Activated naive CD8-positive, alpha-beta T cell treated with anti-CD3 and anti-CD28 coated beads, Interleukin-2, amount 50 U/mL, for 24 hours (primary cell): Measurements from ENCODE around the gene TRAF5.
"Not testable (repeated sequence)": the region's sequence is repeated elsewhere in the genome, so short reads cannot be mapped to it uniquely, and the experiment has no call there.

Source experiments
- ATAC-seq: fragments of 150-1000 bp; cut with Tn5 transposase; one replicate; pipeline ENCODE4 v1.10.0; 2021
- DNase-seq: peaks from one replicate; pipeline ENCODE4 v3.0.0; 2021
- H3K27ac Mint-ChIP-seq: one replicate; pipeline ENCODE4 v1.8.0; 2021; ENCODE audit warnings: mild to moderate bottlenecking, mixed read lengths
- H3K27me3 Mint-ChIP-seq: one replicate; pipeline ENCODE4 v1.8.0; 2021; ENCODE audit warnings: mixed read lengths
- H3K36me3 Mint-ChIP-seq: one replicate; pipeline ENCODE4 v1.8.0; 2021; ENCODE audit warnings: low read depth, mixed read lengths
- H3K4me1 Mint-ChIP-seq: one replicate; pipeline ENCODE4 v1.8.0; 2021; ENCODE audit warnings: mixed read lengths
- H3K4me3 Mint-ChIP-seq: one replicate; pipeline ENCODE4 v1.8.0; 2021; ENCODE audit warnings: mild to moderate bottlenecking, moderate library complexity, mixed read lengths
- H3K9me3 Mint-ChIP-seq: one replicate; pipeline ENCODE4 v1.8.0; 2021; ENCODE audit warnings: mixed read lengths

Gene TRAF5

DNA sequence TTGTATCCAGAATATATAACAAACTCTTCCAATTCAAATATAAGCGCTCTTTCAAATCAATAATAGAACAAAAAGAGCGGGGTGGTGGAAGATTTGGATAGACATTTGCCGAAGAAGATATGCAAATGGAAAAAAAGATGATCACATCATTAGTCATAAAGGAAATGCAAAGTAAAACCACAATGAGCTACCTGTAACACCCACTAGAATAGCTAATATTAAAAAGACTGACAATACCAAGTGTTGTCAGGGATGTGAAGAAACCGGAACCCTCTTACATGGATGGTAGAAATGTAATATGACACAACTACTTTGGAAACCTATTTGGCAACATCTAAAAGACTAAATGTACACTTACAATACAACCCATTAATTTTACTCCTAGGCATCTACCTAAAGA is 5.7 kb upstream of the TRAF5 start:
- peaks cover 6% of the 10 kb centered on the region for H3K36me3 Mint-ChIP-seq
- H3K27ac Mint-ChIP-seq = peak overlapping the region; percentile 77
- DNase-seq = no peak

DNA sequence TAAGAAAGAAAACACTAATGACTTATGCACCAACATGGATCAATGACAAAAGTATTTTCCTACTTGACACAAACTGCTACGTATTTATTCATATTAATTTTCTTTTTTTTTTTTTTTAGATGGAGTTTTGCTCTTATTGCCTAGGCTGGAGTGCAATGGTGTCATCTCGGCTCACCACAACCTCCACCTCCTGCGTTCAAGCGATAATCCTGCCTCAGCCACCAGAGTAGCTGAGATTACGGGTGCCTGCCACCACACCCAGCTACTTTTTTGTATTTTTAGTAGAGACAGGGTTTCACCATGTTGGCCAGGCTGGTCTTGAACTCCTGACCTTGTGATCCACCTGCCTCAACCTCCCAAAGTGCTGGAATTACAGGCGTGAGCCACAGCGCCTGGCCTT is 5.0 kb upstream of the TRAF5 start:
- DNase-seq, H3K36me3 Mint-ChIP-seq, H3K27me3 Mint-ChIP-seq, H3K4me3 Mint-ChIP-seq, H3K9me3 Mint-ChIP-seq, ATAC-seq: not testable (repeated sequence)
- H3K4me1 Mint-ChIP-seq = peaks cover 64% of the 10 kb centered on the region
- peak overlapping the region; percentile 77 for H3K27ac Mint-ChIP-seq

More for the DNA sequence above, 5.7 kb upstream of the TRAF5 start:
- no peaks in the 10 kb centered on the region for H3K27me3 Mint-ChIP-seq
- peaks cover 3% of the 10 kb centered on the region for H3K9me3 Mint-ChIP-seq
- no peak overlapping the region for H3K4me3 Mint-ChIP-seq
- H3K4me1 Mint-ChIP-seq = peaks cover 59% of the 10 kb centered on the region
- ATAC-seq = no peak

DNA sequence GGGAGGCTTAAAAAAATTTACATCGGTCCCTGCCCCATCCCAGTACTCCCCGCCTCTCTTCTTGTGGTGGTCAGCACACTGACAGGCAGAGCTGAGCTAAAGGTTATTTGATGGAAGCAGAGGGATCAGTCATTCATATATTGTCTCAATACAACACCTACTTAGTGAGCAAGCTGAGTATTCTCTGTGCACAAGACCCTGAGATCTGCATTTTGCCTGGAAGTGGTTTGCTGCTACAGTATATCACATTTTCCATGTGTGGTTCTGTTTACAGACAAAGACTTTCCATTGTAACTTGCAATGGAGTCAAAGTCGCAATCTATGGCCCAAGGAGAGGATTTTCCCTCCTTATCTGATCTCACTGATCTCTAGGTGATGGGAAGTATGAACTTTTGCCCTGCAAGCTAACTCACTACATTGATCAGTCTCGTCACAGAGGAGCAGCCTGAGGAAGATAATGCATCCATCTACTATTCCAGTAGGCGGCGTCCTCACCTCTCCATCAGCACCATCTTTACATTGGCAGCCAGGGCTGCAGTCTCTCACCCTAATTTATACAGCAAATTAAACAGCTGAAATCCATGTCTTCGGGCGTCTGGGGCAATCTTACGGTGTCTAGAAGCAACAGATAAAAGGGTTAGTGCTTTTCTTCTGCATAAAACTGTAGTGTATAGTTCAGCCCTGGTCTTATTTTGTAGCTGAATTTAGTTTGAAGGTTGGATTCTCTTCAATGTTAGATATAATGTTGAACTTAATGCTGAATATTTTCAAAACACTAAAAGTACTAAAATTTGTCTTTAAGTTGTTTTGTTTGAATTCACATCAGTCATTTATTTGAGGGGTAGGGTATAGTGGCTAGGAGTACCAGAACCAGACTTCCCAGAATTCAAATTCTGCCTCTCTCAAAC is 3.2 kb upstream of the TRAF5 start:
- no peaks in the 10 kb centered on the region for H3K27me3 Mint-ChIP-seq
- H3K27ac Mint-ChIP-seq = peak overlapping the region; percentile 83
- ATAC-seq = peak; percentile 90
- DNase-seq = peak; percentile 64
- peaks cover 3% of the 10 kb centered on the region for H3K9me3 Mint-ChIP-seq
- H3K4me3 Mint-ChIP-seq = no peak overlapping the region
- H3K36me3 Mint-ChIP-seq = peaks cover 7% of the 10 kb centered on the region
- H3K4me1 Mint-ChIP-seq = peaks cover 72% of the 10 kb centered on the region

DNA sequence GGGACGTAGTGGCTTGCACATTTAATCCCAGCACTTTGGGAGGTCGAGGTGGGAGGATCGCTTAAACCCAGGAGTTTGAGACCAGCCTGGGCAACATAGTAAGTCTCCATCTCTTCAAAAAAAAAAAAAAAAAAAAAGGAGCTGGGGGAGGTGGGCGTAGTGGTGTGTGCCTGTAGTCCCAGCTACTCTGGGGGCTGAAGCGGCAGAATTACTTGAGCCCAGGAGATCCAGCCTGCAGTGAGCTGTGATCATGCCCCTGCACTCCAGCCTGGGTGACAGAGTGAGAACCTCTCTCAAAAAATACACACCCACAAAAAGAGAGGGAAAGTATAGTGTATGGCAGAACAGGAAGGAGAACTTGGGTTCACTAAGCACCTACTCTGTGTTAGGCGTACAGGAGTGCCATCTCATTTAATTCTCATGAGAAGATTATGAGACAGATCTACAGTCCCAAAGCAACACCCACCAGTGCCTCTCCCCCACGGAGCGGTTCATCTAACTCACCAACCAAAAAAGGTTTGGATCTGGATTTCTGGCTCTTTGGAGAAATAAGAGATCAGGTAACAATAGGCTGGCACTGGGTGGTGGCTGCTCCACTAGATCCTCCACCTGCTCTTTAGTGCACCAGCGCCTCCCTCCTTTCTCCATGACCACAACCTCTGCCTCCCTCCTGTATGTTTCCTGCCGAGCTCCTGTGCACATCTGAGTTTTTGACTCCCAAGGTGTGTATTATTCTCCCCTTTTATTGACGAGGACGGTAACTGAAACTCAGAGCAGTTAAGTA is 1.4 kb upstream of the TRAF5 start:
- H3K36me3 Mint-ChIP-seq = peaks cover 7% of the 10 kb centered on the region
- H3K4me3 Mint-ChIP-seq = peak overlapping the region; percentile 57
- H3K9me3 Mint-ChIP-seq = peaks cover 3% of the 10 kb centered on the region
- ATAC-seq = no peak
- DNase-seq = no peak
- peak overlapping the region; percentile 95 for H3K27ac Mint-ChIP-seq
- H3K4me1 Mint-ChIP-seq = peaks cover 84% of the 10 kb centered on the region
- no peaks in the 10 kb centered on the region for H3K27me3 Mint-ChIP-seq

DNA sequence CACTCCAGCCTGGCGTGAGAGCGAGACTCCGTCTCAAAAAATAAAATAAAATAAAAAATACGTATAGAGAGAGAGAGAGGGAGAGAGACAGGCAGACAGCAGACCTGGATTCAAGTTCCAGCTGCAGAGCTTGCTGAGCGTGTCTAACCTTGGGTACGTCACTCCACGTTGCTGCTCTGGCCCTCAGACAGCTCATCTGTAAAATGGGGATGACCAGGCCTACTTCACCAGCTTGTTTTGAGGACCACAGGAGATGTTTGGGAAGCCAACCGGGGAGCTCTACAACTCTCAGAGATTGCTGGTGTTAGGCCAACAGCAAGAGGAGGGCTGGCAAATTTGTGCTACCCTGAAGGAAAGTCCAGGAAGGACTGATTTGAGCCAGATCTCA is 499 bp upstream of the TRAF5 start:
- peaks cover 14% of the 10 kb centered on the region for H3K36me3 Mint-ChIP-seq
- peak overlapping the region; percentile 95 for H3K27ac Mint-ChIP-seq
- H3K27me3 Mint-ChIP-seq = no peaks in the 10 kb centered on the region
- ATAC-seq (no peak), DNase-seq (no peak)
- H3K9me3 Mint-ChIP-seq = peaks cover 2% of the 10 kb centered on the region
- H3K4me3 Mint-ChIP-seq = peak overlapping the region; percentile 86
- H3K4me1 Mint-ChIP-seq = peaks cover 85% of the 10 kb centered on the region

DNA sequence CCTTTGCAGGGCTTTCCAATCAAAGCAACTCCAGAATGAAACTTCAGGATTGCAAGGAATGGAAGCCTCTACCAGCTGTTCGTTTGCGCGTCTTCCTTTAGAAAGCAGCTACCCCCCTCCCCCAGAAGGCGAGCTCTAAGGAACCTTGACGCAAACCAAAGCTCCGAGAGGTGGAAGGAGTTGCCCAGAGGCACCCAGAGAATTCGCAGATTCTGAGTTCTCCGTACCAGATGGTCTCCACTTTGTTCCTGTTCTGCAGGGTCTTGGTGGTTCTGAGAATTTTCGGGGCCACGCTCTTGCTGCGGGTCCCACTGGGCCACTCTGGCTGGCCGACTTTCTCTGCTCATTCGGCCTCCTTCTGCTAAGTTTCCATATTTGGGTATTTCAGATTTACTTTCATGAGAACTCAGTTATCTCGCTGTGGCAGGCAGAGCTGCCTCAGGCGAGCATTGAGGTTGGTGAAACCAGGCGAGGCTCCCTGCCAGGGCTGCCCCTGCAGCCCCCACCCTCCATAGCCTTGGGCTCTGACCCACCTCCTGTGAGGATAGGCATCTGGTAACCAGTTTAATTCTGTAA is 801 bp downstream of the TRAF5 start:
- Mint-ChIP-seq H3K27me3 (no peaks in the 10 kb centered on the region), H3K4me1 (peaks cover 87% of the 10 kb centered on the region), H3K36me3 (peaks cover 12% of the 10 kb centered on the region), H3K4me3 (peak overlapping the region; percentile 88), H3K9me3 (no peaks in the 10 kb centered on the region), H3K27ac (peak overlapping the region; percentile 92)
- DNase-seq (peak; percentile 43), ATAC-seq (no peak)

DNA sequence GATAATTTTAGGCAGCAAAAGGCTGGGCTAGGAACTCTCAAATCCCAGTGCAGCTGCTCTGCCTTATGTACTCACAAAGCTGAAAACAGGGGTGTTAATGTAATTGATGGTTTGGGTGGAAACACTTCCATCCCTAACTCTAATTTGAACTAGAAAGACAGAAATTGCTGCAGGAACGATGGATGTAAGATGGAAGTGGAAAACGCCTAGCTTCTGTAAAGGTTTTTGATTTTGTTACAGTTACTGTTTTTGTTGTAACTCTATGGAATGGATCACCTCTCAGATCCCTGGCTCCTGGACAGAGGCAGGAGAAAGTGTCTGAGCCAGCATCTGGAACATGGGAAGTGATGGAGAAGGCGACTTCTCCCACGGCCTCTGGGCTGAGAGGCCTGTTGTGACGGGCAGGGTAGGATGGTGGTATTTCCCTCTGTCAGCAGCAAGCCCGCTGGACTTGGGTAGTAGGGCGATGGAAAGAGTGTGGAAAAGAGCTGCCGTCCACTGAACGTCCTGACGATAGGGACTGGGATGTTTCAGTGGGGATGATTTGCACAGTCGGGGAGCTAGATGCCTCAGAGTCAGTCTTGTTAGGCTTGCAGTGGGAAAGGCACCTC is 1.6 kb downstream of the TRAF5 start:
- H3K9me3 Mint-ChIP-seq = no peaks in the 10 kb centered on the region
- H3K4me3 Mint-ChIP-seq = peak overlapping the region; percentile 88
- H3K4me1 Mint-ChIP-seq = peaks cover 86% of the 10 kb centered on the region
- ATAC-seq (no peak), DNase-seq (no peak)
- peaks cover 12% of the 10 kb centered on the region for H3K36me3 Mint-ChIP-seq
- H3K27me3 Mint-ChIP-seq = no peaks in the 10 kb centered on the region
- H3K27ac Mint-ChIP-seq = peak overlapping the region; percentile 92

DNA sequence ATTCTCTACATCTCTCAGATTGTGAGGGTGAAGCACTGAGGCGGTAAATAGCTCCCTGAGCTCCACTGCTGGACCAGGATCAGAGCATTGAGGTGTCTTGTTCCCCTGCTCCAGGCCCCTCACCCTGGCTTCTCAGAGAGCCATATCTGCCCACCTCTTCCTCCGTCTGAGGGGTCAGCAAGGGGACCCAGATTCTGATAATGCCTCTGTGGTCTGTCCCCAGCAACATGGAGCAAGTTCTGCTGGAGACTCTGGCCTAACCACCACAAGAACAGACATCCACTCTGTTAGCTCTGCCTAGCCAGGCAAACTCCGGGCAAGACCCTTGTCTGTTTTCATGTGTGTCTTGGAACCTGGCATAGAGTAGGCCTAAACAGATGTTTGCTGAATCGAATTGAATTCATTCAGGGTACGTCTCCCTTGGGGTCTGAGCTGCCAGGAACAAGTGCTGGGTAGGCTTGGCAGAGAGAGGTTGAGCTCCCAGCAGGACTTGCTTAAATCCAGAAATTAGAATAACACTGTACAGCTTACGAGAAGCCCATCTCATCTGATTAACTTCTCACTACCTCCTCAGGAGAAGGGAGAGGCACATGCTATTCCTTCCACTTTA is 2.3 kb downstream of the TRAF5 start:
- Mint-ChIP-seq H3K4me3 (peak overlapping the region; percentile 88), H3K9me3 (no peaks in the 10 kb centered on the region), H3K4me1 (peaks cover 83% of the 10 kb centered on the region), H3K36me3 (peaks cover 16% of the 10 kb centered on the region), H3K27ac (peak overlapping the region; percentile 92), H3K27me3 (no peaks in the 10 kb centered on the region)
- DNase-seq = no peak
- no peak for ATAC-seq

DNA sequence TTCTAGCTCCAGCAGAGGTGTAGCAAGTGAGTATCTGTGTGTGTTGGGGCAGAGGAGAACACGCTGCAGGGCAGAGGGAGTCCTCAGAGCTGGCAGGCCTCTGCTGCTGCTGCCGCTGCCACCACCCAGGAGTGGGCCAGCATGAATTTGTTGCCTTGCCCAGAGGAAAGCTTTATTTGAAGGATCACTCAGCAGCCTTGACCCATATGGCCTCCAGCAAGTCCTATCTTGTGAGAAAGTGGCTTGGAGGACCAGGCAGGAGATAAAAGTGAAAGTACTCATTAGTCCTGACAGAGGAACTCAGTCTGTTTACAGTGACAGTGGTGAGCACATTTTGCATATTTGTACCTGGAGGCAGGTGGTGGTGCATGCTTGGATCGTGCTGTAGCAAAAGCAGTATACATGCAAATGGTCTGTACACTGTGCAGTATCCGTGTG is 3.1 kb downstream of the TRAF5 start:
- H3K36me3 Mint-ChIP-seq = peaks cover 19% of the 10 kb centered on the region
- H3K9me3 Mint-ChIP-seq = no peaks in the 10 kb centered on the region
- DNase-seq (no peak), ATAC-seq (no peak)
- peak overlapping the region; percentile 92 for H3K27ac Mint-ChIP-seq
- H3K4me1 Mint-ChIP-seq = peaks cover 85% of the 10 kb centered on the region
- peak overlapping the region; percentile 88 for H3K4me3 Mint-ChIP-seq
- no peaks in the 10 kb centered on the region for H3K27me3 Mint-ChIP-seq

DNA sequence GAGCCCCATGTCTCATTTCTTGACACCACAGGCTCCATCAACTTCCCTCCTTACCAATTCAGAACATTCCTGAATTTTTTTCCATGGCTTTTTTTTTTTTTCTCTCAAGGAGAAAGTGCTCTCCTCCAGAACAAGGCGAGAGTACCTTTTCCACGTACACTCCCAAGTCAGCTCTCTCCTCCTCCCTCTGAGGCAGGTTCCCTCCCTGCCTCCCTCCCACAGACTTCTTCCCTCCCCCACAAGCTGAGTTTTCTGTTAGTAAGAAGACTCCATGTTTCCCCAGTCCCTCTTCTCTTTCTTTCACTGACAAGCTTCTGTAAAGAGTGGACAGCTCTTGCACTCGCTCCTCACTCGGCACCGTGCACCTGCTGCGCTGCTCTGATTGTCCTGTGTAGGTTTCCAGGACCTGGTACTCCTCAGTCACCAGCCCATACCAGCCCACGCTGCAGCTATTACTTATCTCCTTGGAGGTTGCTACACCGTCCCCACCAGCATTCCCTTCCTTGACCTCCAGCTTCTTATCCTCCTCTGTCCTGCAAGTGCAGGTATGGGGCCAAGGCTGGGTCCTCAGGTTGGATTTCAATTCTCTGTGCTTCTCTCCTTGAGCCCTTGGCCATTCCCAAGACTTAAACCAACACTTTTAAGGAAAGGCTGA is 3.8 kb downstream of the TRAF5 start:
- Mint-ChIP-seq H3K4me1 (peaks cover 85% of the 10 kb centered on the region), H3K36me3 (peaks cover 20% of the 10 kb centered on the region), H3K4me3 (peak overlapping the region; percentile 88), H3K9me3 (no peaks in the 10 kb centered on the region), H3K27me3 (no peaks in the 10 kb centered on the region), H3K27ac (peak overlapping the region; percentile 92)
- DNase-seq (no peak), ATAC-seq (no peak)

DNA sequence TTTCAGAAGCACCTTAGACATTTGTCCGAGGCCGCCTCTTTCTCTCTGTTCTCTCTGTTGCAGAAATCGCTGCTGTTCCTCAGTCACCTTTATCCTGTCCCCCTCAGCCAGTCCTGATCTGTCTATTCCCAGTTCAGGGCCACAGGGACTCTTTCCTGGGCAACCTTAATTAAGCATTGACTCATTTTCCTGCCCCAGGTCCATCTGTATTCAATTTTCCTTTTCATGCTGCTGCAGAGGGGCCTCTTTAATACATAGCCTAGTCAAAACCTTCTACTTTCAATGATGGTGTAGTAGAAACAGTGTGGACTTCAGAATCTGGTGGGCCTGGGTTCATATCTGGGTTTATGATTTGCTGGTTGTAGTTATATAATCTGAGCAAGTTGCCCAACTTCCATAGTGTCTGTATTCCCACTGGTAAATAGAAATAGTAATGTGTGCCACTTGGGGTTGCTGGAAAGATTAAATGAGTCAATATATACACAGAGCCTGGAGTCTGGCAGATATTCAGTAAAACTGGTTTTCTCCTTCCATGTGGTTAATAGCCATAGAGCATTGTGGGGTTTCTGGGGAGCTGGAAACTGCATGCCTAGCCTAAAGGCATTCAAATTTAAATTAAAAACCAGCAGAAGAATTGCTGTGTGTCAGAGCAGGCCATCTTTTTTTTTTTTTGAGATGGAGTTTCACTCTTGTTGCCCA is 4.5 kb downstream of the TRAF5 start:
- no peaks in the 10 kb centered on the region for H3K9me3 Mint-ChIP-seq

DNA sequence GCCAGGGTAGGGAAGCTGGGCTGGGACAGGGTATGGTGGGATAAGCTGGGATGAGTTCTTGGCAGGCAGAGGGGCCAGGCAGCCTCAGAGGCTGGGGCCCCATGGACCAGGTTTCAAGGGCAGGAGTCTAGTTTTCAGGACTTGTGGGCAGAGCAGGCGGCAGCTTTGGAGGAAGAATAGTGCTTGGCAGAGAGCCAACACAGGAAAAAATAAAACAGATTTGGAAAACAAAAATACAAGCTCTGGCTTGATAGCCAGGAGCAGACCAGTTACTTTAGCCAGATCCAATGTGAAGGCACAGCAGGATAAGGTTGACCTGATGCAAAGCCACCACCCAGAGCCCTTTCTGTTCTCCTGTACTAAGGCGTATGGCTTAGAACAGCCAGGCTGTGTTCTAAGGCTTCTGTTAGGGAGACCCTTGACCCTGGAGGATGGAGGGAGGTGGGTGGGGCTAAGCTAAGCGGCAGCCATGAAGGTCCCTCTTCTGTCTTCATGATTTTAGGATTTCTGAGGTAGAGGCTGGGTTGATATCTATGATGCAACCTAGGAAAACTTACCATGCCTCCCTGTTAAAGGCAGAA is 5.5 kb downstream of the TRAF5 start:
- DNase-seq (no peak), ATAC-seq (no peak)
- Mint-ChIP-seq H3K36me3 (peaks cover 27% of the 10 kb centered on the region), H3K4me1 (peaks cover 92% of the 10 kb centered on the region), H3K4me3 (no peak overlapping the region), H3K9me3 (no peaks in the 10 kb centered on the region), H3K27ac (peak overlapping the region; percentile 59), H3K27me3 (no peaks in the 10 kb centered on the region)

More for the DNA sequence above, 4.5 kb downstream of the TRAF5 start:
- Mint-ChIP-seq H3K27ac (peak overlapping the region; percentile 11), H3K27me3 (no peaks in the 10 kb centered on the region), H3K4me1 (peaks cover 85% of the 10 kb centered on the region), H3K4me3 (no peak overlapping the region), H3K36me3 (peaks cover 23% of the 10 kb centered on the region)
- DNase-seq (no peak), ATAC-seq (no peak)

DNA sequence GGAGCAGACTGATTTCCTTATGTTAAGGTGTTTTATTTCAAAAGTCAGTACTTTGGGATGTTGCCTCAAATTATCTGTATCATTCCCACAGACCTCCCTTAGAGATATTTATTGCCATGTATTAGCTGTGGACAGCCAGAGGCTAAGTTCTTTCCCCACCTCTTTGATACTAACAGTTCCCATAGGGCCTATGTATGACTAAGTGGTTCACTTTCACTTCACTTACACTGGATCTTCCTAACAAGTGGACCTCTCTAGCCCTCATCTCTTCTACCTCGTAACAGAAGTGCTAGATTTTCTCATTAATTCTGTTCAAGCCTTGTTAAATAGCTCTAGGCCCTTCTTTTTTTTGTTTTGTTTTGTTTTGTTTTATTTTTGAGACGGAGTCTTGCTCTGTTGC is 6.2 kb downstream of the TRAF5 start:
- no peaks in the 10 kb centered on the region for H3K9me3 Mint-ChIP-seq
- H3K27ac Mint-ChIP-seq = peak overlapping the region; percentile 59

More for the DNA sequence above, 6.2 kb downstream of the TRAF5 start:
- Mint-ChIP-seq H3K4me1 (peaks cover 96% of the 10 kb centered on the region), H3K36me3 (peaks cover 32% of the 10 kb centered on the region), H3K4me3 (no peak overlapping the region), H3K27me3 (no peaks in the 10 kb centered on the region)
- ATAC-seq (peak; percentile 20), DNase-seq (no peak)
